NK-92 (cell line): Measurements from ENCODE around the gene DNHD1.

Experiments used
- DNase-seq: peaks from one replicate; lab custom pipeline; 2025; ENCODE audit not compliant: unreplicated experiment; lab: John Stamatoyannopoulos, UW

Gene DNHD1

DNA sequence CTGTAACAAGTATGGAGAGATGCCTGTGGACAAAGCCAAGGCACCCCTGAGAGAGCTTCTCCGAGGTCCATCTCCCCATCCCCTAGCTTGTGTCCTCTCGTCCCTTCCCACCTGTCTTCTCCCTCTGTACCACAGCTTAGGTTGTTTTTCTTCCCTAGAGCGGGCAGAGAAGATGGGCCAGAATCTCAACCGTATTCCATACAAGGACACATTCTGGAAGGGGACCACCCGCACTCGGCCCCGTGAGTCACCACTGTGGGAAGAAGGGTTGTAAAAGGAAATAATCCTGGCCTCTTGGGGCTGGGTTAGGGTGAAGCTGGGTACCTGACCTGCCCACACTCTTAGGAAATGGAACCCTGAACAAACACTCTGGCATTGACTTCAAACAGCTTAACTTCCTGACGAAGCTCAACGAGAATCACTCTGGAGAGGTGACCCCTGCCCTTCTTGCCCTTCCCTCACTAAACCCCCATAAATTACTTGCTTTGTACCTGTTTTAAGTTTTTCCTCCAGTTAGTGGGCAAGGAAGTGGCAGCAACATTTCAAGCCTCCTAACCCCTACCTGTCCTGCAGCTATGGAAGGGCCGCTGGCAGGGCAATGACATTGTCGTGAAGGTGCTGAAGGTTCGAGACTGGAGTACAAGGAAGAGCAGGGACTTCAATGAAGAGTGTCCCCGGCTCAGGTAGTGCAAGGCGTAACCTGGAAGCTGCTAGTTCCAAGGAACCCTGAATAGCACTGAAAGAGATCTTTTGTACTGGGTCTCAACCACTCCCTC is 111.8 kb downstream of the DNHD1 start:
- no peak for DNase-seq

DNA sequence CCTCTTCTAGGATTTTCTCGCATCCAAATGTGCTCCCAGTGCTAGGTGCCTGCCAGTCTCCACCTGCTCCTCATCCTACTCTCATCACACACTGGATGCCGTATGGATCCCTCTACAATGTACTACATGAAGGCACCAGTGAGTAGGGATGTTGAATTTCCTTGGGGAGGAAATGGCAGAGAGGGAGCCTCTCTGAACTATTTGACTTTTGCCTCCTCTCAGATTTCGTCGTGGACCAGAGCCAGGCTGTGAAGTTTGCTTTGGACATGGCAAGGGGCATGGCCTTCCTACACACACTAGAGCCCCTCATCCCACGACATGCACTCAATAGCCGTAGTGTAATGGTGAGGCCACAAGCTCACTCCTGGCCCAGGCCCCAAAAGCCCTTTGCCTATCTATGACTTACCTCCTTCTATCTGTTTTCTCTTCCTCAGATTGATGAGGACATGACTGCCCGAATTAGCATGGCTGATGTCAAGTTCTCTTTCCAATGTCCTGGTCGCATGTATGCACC is 112.5 kb downstream of the DNHD1 start:
- no peak for DNase-seq

- no peak for DNase-seq
Observed at GRCh38 chr11:6610591-6610990, 113.5 kb downstream of the DNHD1 start.

DNA sequence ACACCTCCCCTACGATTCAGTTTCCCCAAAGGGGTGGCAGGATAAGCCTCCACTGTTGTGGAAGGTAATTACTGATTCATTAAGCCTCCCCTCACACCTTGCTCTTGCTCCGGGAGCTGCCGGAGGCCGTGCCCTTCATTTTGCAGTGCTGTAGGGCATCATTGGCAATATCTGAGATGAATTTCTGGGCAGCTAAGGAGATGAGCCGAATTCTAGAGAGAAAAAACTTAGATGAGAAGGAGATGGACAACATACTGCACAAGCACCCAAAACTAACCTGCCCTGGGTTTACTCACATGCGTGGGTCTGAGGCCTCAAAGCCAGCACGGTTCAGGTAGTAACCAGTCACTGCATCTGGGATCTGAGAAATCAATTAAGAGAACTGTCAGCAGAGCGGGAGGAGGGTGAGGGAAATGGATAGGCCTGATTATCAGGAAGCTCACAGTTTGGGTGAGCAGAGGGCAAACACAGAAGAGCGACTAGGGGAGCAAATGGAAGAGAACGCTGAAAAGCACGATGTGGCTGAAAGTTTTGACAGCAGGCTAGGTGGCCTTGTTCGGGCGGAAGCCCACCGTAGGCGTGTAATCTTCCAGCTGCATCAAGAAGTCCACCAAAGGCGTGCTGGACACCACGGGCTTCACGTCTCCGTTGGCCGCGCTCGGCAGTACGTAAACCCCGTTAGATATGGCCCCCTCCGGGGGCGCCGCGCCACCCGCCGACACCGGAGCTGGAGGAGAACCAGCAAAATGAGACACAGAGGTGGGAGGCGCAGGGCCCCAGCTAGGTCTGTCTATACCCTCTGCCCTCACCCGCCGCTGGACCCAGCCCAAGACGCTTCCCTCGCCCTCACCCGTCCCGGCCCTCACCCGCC is 114.2 kb downstream of the DNHD1 start:
- no peak for DNase-seq

GRCh38 chr11:6611963-6612212 is 114.8 kb downstream of the DNHD1 start:
- no peak for DNase-seq

DNA sequence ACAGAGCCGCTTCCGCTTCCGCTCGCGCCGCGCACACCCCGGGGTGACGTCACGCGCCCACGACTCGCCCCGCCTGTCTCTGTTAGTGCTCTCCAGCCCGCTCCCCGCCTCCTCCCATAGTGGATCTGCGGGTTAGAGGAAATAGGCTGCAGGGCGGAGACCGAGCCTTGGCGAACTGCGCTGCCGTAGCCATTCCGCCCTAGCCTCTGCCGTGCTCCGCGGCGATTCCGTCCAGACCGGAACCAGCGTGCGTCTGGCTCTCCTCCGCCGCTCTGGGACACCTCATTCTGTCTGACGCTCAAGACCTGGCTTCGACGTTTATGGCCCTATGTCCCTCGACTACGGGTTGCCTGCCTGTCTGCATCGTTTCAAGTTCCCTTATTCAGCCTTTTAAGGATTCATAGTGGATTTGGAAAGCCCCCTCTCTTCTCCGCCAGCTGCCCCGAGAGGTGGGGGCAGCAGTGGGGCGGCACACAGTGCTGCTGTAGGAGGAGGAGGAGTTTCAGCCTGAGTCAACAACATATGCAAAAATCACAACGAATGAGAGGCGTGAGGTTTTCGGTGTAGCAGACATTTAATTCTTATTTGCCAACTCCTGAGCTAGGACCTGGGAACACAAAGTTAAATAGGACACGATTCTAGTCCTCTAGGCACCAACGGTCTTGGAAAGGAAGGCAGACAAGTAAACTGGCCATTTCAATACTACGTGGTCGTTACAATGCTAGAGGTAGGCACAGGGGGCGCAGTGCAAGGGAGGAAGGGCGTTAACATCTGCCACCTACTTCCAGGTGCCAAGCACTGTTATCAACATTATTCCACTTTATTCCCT is 115.3 kb downstream of the DNHD1 start, which contains the start of gene TAF10:
Gene TAF10, minus strand, starts transcription at position 4 of the 829 bp plus-strand sequence. CDS start 27 bp downstream, outside the sequence.
- peak; percentile 68 for DNase-seq

DNA sequence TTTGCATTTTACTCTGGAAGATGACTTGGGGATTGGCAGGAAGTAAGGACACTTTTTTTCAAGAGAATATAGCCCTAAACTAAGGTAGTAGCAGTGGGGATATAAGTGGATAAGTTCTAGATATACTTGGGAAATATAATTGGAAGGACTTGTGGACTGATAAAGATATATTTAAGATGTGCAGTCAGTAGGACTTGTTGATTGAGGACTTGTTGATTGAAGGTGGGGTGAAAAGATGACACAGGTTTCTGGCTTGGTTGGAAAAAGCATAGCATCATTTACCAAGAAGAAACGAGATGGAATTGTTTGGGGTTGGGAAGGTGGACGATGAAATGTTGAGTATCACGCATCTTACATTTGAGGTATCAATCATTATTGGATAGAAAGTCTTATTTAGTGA is 116.4 kb downstream of the DNHD1 start:
- no peak for DNase-seq

DNA sequence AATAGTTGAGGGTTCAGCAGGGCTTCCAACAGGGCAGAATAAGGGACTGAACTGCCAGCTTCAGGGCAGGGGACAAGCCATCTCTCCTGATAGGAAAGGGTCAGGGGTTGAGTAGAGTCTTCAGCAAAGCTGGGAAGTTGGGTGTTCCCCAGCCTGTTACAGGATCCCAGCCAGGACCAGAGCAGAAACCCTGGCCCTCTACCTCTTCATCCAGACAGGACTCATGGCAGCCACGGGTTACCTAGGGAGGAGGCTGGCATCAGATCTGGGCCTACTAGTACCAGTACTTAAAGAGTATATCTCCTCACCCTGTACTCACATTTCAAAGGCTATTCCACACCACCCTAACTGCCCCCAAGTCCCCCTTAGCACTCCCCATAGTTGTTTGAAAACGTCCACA is 117.4 kb downstream of the DNHD1 start:
- DNase-seq: no peak

GRCh38 chr11:6615046-6615445 is 118.0 kb downstream of the DNHD1 start:
- no peak for DNase-seq

GRCh38 chr11:6615882-6616585 is 119.0 kb downstream of the DNHD1 start:
- no peak for DNase-seq

DNA sequence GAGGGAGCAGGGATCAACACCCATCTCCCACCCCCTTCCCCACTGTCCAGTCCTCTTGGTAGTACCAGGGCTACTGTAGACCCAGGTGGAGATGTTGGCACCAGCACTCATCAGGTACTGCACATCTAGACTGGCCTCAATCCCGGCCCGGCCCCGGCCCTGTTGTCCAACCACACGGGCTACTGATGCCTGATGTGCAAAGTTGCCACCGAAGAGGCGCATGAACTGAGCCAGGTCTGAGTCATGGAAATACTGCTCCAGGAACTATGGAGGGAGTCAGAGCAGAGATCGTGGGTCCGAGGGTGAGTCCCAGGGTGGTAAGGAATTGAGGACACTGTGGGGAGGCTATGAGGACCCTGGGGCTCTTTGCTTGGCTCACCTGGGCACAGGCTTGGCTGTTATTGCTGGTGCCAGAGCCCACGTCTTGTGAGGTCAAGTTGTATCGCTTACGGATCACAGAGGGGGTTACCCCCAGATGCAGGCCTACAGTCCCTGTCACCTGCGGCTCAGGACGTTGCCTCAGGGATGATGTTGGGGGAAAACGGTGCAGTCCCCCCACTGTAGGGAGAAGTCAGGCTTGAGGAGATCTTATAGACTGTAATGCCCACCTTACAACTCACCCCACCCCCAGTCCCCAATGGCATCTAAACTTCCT is 119.6 kb downstream of the DNHD1 start:
- no peak for DNase-seq

DNA sequence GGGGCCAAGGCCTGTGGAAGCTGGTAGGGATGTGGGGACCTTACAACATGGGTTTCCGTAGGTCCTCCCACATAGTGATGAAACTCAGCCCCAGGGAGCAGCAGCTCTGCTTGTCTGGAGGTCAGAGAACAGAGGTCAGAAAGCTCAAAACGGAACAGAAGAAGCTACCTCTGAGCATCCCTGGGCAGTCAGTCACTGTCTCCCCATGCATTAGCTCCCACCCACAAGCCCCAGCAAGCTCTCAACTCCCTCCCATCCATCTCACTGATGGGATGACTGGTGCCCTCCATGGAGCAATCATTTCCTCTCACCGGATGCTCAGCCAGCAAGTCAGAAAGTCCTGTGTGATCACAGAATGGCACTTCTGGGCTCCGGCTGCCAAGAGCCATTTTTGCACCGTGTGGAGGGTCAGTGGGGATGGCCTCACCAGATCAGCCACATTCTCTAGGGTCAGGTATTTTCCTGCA is 120.3 kb downstream of the DNHD1 start:
- DNase-seq: no peak

DNA sequence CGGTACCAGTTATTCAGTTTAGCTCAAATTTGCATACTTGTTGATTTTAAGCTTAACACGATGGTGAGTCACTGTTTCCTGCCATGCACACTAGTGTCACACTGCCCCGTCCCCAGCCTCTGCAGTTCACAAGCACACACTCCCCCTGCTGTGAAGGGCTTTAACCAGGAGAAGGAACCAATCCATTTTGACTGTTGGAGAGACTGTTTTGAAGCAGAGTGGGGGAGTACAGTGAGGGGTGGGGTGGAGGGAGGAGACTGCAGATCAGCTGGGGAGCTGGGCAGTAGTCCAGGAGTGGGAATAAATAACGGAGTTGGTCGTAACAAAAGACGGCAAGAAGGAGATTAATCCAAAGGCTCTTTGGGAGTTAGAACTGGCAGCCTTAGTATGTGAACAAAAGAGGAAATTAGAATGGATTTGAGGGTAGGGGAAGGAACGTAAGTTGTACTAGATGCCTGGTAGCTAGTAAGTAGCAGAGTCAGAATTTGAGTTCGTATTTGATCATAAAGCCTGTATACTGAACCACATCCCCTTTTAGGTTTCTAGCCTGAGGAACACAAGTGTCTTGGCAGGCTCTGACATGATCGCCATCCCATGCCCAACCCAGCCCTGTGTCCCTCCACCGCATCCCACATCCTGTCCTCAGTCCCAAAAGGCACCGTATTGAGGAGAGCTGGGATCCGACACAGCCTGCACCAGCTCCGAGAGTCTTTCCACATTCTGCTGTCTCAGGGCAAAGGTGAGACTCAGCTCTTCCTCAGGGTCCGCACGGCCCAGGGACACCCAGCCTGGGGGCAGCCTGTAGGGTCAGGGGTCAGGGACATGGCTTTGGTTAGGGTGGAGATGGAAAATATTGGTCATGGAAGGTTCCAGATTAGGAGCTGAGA is 121.3 kb downstream of the DNHD1 start:
- DNase-seq: no peak

DNA sequence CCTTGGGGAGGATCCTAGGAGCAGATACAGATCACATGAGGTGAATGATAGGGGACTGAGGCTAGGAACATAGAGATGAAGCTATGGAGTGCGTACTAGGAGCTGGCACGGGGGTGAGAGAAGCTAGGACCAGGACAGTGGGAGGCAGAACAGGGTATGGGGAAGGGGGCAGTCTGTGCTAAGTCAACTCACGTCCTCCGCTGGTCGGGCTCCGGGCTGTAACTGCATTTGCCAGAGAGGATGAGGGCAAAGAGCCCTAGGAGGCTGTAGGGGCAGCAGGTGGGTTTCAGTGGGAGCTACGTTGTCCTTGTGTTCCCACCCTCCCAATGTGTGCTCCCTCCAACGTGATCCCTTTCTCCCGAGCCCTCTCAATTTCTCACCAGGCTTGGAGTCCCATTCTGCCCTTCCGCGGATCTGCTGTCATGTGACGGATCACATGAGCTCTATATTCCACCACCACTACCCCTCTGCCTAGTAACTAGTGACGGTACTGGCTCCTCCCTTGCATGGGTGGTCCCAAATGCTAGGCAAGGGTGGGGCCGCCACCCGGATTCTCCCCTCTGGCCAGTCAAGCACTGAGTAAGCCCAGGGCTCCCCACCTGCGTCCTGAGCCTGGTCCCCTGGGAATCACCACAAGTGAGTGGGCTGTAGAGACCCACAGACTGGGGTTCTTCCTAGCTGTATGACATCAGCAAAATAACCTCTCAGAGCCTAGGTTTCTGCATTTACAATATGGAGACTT is 122.1 kb downstream of the DNHD1 start, which contains the start of gene TPP1:
Gene TPP1, minus strand, starts transcription at position 419 of the 742 bp plus-strand sequence. Its CDS starts 22 bp downstream, at position 397.
- DNase-seq: peak; percentile 58

DNA sequence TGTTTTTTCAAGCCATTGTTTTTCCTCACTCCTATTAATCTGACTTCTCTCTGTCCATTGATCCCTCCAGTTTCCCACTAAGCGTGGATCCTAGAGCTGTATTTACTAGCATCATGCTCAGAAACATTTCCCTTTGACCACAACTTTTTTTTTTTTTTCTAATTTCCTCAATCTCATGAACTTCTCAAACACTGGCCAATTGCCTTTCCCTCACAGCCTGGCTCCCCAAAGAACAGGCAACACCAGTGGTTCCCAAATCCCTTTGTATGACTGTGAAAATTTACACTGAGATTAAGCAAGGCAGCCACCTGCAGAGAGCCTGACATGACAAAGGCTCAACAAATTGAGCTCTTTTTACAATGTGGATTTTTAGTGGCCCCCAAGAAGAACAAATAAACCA is 123.6 kb downstream of the DNHD1 start:
- no peak for DNase-seq
